ENCODE data around the gene KRTAP5-4.

DNA sequence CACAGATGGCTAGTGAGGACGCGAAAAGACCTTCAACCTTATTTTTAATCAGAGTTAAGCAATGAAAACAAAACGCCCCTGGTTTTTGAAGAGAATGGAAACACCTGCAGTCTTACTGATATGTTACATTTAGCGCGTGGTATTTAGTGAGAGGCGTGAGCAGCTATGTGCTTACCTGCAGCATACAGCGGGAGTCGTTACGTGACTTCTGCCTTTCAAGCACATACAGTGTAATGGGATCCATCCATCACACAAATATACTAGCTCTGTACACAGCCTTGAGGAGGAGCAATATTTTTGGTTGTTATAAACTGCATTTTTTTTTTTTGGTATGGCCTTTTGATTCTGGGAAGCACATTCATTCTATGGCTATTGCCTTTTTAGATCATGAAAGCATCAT lies 29.3 kb downstream of the KRTAP5-4 start:
- TF ChIP-seq POLR2AphosphoS5 (IDR thresholded peaks at IDR 0.05) = no peak
- TF ChIP-seq, protein P1, sequence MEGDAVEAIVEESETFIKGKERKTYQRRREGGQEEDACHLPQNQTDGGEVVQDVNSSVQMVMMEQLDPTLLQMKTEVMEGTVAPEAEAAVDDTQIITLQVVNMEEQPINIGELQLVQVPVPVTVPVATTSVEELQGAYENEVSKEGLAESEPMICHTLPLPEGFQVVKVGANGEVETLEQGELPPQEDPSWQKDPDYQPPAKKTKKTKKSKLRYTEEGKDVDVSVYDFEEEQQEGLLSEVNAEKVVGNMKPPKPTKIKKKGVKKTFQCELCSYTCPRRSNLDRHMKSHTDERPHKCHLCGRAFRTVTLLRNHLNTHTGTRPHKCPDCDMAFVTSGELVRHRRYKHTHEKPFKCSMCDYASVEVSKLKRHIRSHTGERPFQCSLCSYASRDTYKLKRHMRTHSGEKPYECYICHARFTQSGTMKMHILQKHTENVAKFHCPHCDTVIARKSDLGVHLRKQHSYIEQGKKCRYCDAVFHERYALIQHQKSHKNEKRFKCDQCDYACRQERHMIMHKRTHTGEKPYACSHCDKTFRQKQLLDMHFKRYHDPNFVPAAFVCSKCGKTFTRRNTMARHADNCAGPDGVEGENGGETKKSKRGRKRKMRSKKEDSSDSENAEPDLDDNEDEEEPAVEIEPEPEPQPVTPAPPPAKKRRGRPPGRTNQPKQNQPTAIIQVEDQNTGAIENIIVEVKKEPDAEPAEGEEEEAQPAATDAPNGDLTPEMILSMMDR (IDR thresholded peaks at IDR 0.05) = no peak
